LoVo (cell line): ENCODE measurements around the gene C19orf12.
"Not testable (repeated sequence)": the region's sequence is repeated elsewhere in the genome, so short reads cannot be mapped to it uniquely, and the experiment has no call there.

Experiments
- DNase-seq: peaks from one replicate; pipeline ENCODE4 v3.0.0-alpha.2; 2016; ENCODE audit warnings: low spot score

The C19orf12 gene

GRCh38 chr19:29676586-29676985 is 38.5 kb downstream of the C19orf12 start:
- DNase-seq, result no peak

- no peak for DNase-seq
Observed at GRCh38 chr19:29675650-29676186, 39.3 kb downstream of the C19orf12 start.

GRCh38 chr19:29675120-29675649 is 39.9 kb downstream of the C19orf12 start:
- DNase-seq, result no peak

- DNase-seq, result no peak
Observed at GRCh38 chr19:29674374-29675119, 40.5 kb downstream of the C19orf12 start.

GRCh38 chr19:29673451-29674371 is 41.4 kb downstream of the C19orf12 start:
- no peak for DNase-seq

- no peak for DNase-seq
Observed at GRCh38 chr19:29672933-29673336, 42.1 kb downstream of the C19orf12 start.

GRCh38 chr19:29672319-29672932 is 42.6 kb downstream of the C19orf12 start:
- DNase-seq, result no peak

- DNase-seq, result no peak
Observed at GRCh38 chr19:29671393-29672160, 43.5 kb downstream of the C19orf12 start.

GRCh38 chr19:29671026-29671392 is 44.1 kb downstream of the C19orf12 start:
- DNase-seq, result not testable (repeated sequence)

GRCh38 chr19:29670255-29670654 is 44.8 kb downstream of the C19orf12 start:
- no peak for DNase-seq

GRCh38 chr19:29668746-29669609 is 46.1 kb downstream of the C19orf12 start:
- no peak for DNase-seq

GRCh38 chr19:29667901-29668341 is 47.1 kb downstream of the C19orf12 start:
- no peak for DNase-seq

- no peak for DNase-seq
Observed at GRCh38 chr19:29667387-29667783, 47.7 kb downstream of the C19orf12 start.

GRCh38 chr19:29666578-29667386 is 48.3 kb downstream of the C19orf12 start:
- DNase-seq, result no peak

GRCh38 chr19:29665826-29666577 is 49.1 kb downstream of the C19orf12 start:
- DNase-seq, result no peak

- DNase-seq, result peak; percentile 86
Observed at GRCh38 chr19:29665215-29665825, 49.7 kb downstream of the C19orf12 start, which contains the start of gene PLEKHF1. TSS of gene PLEKHF1 (plus strand) at chr19:29665461. CDS start at chr19:29673840, 8,379 bp downstream.

GRCh38 chr19:29664753-29665214 is 50.3 kb downstream of the C19orf12 start:
- no peak for DNase-seq
